ENCODE data around the gene UBE2E1. TPM values are rescaled to one million over a fixed set of nuclear protein-coding genes. Genes with fewer than 3 reads are reported as not detected.

The UBE2E1 gene
- total RNA-seq, 4 donors from 2014 or later, result 73.0 to 119 (median 94.6) TPM

GRCh38 chr3:23825802-23826201, 20.0 kb downstream of the UBE2E1 start:
- no peak for DNase-seq (ENCODE audit: low spot score in 2 of 2)
- Histone ChIP-seq H3K9me3 (no peaks in the 10 kb centered on the region), H3K4me1 (peaks cover 24% of the 10 kb centered on the region), H3K27ac (no peak overlapping the region), H3K4me3 (no peak overlapping the region), H3K36me3 (no peaks in the 10 kb centered on the region), H3K27me3 (no peaks in the 10 kb centered on the region)
- 94% methylated on average over 4 of the region's 4 CpGs for WGBS
- no peak for TF ChIP-seq POLR2AphosphoS5 (IDR thresholded peaks at IDR 0.05)
- TF ChIP-seq, protein P1, sequence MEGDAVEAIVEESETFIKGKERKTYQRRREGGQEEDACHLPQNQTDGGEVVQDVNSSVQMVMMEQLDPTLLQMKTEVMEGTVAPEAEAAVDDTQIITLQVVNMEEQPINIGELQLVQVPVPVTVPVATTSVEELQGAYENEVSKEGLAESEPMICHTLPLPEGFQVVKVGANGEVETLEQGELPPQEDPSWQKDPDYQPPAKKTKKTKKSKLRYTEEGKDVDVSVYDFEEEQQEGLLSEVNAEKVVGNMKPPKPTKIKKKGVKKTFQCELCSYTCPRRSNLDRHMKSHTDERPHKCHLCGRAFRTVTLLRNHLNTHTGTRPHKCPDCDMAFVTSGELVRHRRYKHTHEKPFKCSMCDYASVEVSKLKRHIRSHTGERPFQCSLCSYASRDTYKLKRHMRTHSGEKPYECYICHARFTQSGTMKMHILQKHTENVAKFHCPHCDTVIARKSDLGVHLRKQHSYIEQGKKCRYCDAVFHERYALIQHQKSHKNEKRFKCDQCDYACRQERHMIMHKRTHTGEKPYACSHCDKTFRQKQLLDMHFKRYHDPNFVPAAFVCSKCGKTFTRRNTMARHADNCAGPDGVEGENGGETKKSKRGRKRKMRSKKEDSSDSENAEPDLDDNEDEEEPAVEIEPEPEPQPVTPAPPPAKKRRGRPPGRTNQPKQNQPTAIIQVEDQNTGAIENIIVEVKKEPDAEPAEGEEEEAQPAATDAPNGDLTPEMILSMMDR (IDR thresholded peaks at IDR 0.05), result no peak
- TF ChIP-seq POLR2A (IDR thresholded peaks at IDR 0.05), result no peak
- TF ChIP-seq EP300 (IDR thresholded peaks at IDR 0.05), result no peak

DNA sequence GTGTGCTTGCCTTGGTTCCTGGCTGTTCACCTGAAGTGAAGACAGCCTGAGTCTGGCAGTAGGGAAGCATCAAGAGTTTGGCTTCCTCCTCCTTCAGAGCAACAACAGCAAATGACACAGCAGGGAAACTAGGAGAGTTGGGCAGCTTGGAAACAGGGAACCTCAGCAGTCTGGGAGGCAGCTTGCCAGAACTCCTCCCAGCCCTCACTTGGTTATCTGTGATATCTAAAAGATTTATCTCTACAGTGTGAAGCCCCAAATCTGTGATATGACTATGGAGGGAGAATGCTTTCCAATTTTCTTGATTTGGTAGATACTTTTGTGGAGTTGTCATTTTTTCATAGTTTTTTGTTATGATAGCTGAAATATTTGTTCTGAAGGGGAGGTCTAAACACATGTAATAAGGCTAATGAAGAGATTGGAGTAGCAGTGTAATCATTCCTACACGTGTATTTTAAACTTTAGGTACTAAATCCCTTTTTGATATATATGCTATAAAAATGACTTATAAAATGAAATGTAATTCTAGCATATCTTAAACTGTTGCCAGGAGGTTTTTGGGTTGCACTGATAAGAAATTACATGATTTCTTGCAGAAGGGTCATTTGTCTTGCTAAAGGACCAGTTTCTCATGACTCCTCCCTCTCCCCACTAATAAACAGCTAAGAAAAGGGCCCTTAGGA, 20.8 kb downstream of the UBE2E1 start:
- peaks cover 21% of the 10 kb centered on the region for H3K4me1 ChIP-seq
- H3K27me3 ChIP-seq, result no peaks in the 10 kb centered on the region
- TF ChIP-seq EP300 (IDR thresholded peaks at IDR 0.05) (no peak), POLR2A (IDR thresholded peaks at IDR 0.05) (no peak), POLR2AphosphoS5 (IDR thresholded peaks at IDR 0.05) (no peak)
- TF ChIP-seq, protein P1 (IDR thresholded peaks at IDR 0.05), result no peak
- no peaks in the 10 kb centered on the region for H3K9me3 ChIP-seq
- no peak for DNase-seq (ENCODE audit: low spot score in 2 of 2)
- H3K4me3 ChIP-seq, result no peak overlapping the region
- no peaks in the 10 kb centered on the region for H3K36me3 ChIP-seq
- H3K27ac ChIP-seq, result no peak overlapping the region
- WGBS, result 43% methylated on average over 1 of the region's 1 CpG

DNA sequence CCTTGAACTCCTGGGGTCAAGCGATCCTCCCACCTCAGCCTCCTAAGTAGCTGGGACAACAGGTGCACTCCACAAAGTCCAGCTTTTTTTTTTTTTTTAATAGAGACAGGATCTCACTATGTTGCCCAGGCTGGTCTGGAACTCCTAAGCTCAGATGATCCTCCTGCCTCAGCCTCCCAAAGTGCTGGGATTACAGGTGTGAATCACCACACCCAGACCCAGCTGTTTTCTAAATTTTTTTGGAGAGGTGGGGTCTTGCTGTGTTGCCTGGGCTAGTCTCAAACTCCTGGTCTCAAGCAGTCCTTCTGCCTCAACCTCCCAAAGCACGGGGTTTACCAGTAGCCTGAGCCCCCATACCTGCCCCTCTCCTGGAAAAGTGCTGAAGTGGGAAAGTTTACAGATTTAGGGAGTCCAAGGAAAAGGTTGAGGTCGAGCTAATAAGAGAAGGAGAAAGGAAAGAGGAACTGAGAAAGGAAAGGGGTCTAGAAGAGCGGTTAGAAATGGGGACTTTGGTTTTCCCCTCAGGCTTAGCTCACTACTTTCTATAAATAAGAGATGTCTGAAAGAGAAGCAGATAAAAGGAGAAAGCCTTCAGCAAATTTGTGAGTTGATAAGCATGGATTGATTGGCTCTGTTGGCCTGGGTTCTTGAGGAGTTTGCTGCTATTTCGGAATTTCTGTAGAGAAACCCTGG, 23.6 kb downstream of the UBE2E1 start:
- no peaks in the 10 kb centered on the region for H3K36me3 ChIP-seq
- no peaks in the 10 kb centered on the region for H3K27me3 ChIP-seq
- TF ChIP-seq, protein P1 (IDR thresholded peaks at IDR 0.05), result no peak
- no peak for TF ChIP-seq POLR2A (IDR thresholded peaks at IDR 0.05)
- H3K4me3 ChIP-seq, result no peak overlapping the region
- peaks cover 17% of the 10 kb centered on the region for H3K4me1 ChIP-seq
- H3K9me3 ChIP-seq, result no peaks in the 10 kb centered on the region
- no peak overlapping the region for H3K27ac ChIP-seq
- DNase-seq (ENCODE audit: low spot score in 2 of 2), result no peak
- whole genome bisulfite sequencing, result 81% methylated on average over 5 of the region's 5 CpGs

GRCh38 chr3:23830869-23831484, 25.2 kb downstream of the UBE2E1 start:
- WGBS, result 65% methylated on average over 5 of the region's 5 CpGs
- Histone ChIP-seq H3K36me3 (no peaks in the 10 kb centered on the region), H3K4me1 (peaks cover 7% of the 10 kb centered on the region), H3K9me3 (no peaks in the 10 kb centered on the region), H3K27ac (no peak overlapping the region), H3K27me3 (no peaks in the 10 kb centered on the region), H3K4me3 (no peak overlapping the region)
- TF ChIP-seq, protein P1 (IDR thresholded peaks at IDR 0.05), result no peak
- TF ChIP-seq POLR2A (IDR thresholded peaks at IDR 0.05) (no peak), EP300 (IDR thresholded peaks at IDR 0.05) (no peak), POLR2AphosphoS5 (IDR thresholded peaks at IDR 0.05) (no peak)
- no peak for DNase-seq (ENCODE audit: low spot score in 2 of 2)

All from suprapubic skin (tissue), 4 donors.